ENCODE data around the gene KCTD14. TPM values are rescaled to one million over a fixed set of nuclear protein-coding genes. Genes with fewer than 3 reads are reported as not detected.

Gene KCTD14
- total RNA-seq, 4 donors from 2014 or later: 0.68 to 2.2 (median 0.88) TPM

DNA sequence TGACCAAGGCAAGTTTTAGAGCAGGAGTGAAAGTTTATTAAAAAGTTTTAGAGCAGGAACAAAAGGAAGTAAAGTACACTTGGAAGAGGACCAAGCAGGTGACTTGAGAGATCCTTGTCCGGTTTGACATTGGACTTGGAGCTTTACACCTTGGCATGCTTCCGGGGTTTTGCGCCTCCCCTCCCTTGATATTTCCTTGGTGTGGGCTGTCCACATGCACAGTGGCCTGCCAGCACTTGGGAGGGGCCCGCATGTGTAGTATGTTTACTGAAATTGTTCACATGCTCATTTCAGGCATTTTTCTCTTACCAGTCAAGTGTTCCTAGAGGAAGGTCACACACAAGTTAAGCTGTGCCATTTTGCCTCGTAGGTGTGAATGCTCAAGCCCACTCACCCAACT lies 21.6 kb upstream of the KCTD14 start:
- TF ChIP-seq CTCF (IDR thresholded peaks at IDR 0.05; ENCODE audit: low read depth): no peak

DNA sequence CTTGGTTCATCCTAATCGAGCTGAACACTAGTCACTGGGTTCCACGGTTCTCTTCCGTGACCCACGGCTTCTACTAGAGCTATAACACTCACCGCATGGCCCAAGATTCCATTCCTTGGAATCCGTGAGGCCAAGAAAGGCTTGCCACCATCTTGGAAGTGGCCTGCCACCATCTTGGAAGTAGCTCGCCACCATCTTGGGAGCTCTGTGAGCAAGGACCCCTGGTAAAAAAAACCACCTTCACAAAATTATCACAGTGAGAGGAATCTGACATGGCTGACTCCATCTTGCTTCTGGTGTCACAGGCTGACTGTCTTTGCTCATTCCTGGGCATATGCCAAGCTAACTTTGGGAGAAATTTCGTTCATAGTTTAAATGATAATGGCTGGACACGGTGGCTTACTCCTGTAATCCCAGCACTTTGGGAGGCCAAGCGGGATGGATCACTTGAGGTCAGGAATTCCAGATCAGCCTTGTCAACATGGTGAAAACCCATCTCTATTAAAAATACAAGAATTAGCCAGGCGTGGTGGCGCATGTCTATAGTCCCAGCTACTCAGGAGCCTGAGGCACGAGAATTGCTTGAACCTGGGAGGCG lies 18.9 kb upstream of the KCTD14 start:
- TF ChIP-seq CTCF (IDR thresholded peaks at IDR 0.05; ENCODE audit: low read depth): no peak

DNA sequence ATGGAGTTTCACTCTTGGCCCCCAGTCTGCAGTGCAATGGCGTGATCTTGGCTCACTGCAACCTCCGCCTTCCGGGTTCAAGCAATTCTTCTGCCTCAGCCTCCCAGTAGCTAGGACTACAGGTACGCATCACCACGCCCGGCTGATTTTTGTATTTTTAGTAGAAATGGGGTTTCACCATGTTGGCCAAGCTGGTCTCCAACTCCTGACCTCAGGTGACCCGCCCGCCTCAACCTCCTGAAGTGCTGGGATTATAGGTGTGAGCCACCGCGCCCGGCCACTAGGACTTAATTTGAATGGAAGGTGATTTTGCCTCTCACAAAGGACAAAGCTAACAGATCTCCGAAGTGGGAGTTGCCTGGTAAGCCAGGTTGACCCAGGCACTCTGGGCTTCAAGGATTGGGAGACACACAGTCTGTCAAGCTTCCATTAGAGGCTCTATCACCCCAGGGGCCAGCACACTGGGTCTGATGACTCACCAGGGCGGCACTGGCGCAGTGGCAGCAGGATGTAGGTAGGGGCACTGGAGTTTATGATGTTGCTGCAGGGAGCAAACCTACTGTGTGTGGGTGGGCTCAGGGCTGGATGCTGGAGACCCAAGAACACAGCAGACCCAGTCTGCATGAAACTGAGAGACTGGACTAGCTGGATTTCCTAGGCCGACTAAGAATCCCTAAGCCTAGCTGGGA lies 17.8 kb upstream of the KCTD14 start:
- no peak for TF ChIP-seq CTCF (IDR thresholded peaks at IDR 0.05; ENCODE audit: low read depth)

DNA sequence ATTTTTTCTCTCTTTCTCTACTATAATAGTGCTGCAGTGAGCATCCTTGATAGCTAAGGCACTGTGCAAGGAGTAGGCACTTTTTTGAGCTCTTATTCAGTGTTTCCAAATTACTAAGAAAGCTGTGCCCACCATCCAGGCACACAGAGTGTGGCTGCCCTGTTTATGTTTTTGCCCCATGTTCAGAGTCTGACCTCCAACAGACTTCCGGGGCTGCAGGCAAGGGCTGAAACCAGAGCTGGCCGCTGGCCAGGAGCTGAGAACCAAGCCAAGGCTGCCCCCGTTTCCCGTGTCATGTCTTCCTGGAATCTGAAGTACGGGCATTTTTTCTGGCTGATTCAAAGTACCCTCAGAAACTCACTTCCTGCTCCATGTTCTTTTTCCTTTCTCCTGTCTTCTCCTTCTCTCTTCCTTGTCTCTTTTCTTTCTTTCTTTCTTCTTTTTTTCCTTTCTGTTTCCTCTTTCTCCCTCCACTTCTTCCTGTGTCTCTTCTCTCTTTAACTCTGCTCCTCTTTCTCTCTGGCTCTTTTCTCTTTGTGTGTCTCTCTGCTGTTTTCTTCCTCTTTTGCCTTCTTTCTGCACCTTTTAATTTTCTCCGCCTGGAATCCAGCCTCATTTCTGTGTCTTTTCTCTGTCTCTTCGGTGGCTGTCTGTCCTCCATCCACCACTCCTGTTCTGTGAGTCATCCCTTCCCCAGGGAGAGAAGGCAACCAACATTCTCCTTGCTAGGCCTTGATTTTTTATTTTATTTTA lies 17.0 kb upstream of the KCTD14 start:
- no peak for TF ChIP-seq CTCF (IDR thresholded peaks at IDR 0.05; ENCODE audit: low read depth)

- no peak for TF ChIP-seq CTCF (IDR thresholded peaks at IDR 0.05; ENCODE audit: low read depth)
Observed at GRCh38 chr11:78039391-78039918, 16.4 kb upstream of the KCTD14 start.

DNA sequence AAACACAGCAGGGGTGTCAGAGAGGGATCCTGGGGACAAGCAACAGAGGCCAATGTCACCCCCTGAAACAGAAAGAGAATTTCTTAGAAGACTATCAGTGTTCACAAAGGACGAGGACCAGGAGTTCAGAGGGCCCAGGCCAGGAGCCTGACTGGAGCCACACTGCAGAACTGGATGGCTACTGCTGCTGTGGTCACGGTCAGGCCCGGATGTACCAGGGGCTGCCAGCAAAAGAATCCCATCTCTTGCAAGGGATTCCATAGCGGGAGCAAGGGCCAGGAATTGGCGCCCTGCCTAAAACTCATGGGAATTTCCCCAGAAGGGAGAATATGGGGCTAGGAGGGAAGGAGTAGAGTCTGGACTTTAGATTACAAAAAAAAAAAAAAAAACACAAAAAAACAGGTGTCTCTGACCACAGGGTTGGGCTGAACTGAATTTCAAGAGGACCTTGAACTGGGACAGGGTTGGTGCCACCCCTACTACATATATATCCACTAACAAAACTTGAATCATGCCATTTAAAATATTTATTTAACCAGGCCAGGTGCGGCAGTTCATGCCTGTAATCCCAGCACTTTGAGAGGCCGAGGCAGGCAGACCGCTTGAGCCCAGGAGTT lies 15.7 kb upstream of the KCTD14 start:
- TF ChIP-seq CTCF (IDR thresholded peaks at IDR 0.05; ENCODE audit: low read depth): no peak

Measured in subcutaneous adipose tissue (tissue), 4 donors.